Measurements from ENCODE around the gene HOXA11.
A peak's percentile ranks its signal among the peaks of the same experiment; 100 is the strongest.

DNA sequence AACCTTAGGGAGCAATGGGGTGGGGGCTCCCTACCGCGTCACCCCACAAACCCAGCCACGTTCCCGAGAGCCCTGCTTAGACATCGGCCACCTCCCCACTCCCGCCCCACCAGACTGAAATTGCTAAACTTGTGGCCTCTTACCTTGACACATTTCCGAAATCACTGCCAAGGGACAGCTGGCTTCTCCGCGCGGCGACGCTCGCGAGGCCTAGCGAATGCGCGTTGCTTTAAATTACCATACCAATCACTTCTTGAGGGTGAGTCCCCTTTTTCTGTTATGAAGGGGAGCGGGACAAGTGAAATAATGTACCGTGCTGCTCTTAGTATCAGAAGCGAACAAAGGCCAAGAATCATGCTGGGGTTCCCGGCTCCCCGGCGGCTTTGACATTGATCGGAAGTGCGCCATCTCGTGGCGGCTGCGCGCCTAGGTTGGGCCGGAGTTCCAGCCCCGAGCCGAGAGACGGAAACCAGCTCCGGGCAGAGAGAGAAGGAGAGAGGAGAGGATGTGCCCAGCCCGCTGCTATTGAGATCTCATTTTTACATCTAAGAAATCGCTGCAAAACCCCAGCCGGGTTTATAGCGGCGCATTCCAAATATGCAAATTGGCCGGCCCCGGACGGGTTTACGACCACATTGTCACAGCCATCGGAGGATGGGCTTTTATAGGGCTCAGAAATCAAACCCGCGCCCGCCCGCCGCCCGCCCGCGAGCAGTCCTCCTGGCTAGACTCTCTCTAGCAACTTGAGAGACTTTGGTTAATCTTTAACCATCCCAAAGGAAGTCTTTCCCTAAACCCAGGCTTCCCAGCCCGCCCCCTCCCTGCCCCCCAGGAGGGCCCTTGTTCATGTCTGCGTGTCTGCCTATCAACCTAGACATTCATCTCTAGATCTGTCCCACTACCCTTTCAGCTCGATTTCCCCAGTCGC lies 5.3 kb downstream of the HOXA11 start:
- TF ChIP-seq POLR2A (IDR thresholded peaks at IDR 0.05): peak; percentile 66
- TF ChIP-seq, protein P1, sequence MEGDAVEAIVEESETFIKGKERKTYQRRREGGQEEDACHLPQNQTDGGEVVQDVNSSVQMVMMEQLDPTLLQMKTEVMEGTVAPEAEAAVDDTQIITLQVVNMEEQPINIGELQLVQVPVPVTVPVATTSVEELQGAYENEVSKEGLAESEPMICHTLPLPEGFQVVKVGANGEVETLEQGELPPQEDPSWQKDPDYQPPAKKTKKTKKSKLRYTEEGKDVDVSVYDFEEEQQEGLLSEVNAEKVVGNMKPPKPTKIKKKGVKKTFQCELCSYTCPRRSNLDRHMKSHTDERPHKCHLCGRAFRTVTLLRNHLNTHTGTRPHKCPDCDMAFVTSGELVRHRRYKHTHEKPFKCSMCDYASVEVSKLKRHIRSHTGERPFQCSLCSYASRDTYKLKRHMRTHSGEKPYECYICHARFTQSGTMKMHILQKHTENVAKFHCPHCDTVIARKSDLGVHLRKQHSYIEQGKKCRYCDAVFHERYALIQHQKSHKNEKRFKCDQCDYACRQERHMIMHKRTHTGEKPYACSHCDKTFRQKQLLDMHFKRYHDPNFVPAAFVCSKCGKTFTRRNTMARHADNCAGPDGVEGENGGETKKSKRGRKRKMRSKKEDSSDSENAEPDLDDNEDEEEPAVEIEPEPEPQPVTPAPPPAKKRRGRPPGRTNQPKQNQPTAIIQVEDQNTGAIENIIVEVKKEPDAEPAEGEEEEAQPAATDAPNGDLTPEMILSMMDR (IDR thresholded peaks at IDR 0.05): peak; percentile 89 to 96 (median 93)
